Peyer's patch (tissue), 4 donors: Measurements from ENCODE around the gene C12orf43. TPM values are rescaled to one million over a fixed set of nuclear protein-coding genes. Genes with fewer than 3 reads are reported as not detected.

Experiments used
- DNase-seq, 3 donors: peaks; one replicate each; pipeline ENCODE4 v3.0.0-alpha.2; 2017 to 2019
- H3K27ac ChIP-seq, 4 donors: fragments of 200-600 bp; sonication (generic); one replicate each; pipeline ENCODE4 v1.5.1; 2016 to 2019
- H3K27me3 ChIP-seq, 2 donors: fragments of 200-600 bp; sonication (generic); one replicate each; pipeline ENCODE4 v1.5.1; 2019
- H3K36me3 ChIP-seq, 3 donors: fragments of 200-600 bp; sonication (generic); one replicate each; pipeline ENCODE4 v1.5.1; 2016 to 2019
- H3K4me1 ChIP-seq, 4 donors: fragments of 200-600 bp; sonication (generic); one replicate each; pipeline ENCODE4 v1.5.1; 2016 to 2019
- H3K4me3 ChIP-seq, 4 donors: fragments of 200-600 bp; sonication (generic); 1 replicate in 3 of 4; 2 replicates in 1 of 4; pipeline ENCODE4 v1.5.1; 2016 to 2019; ENCODE audit warnings: mild to moderate bottlenecking in 1 of 4
- H3K9me3 ChIP-seq, 4 donors: fragments of 200-600 bp; sonication (generic); one replicate each; pipeline ENCODE4 v1.5.1; 2016 to 2019; ENCODE audit warnings: mild to moderate bottlenecking in 1 of 4
- POLR2A ChIP-seq, 2 donors: fragments of 450-650 bp; IDR thresholded peaks; one replicate each; pipeline ENCODE4 v1.5.1; 2017; ENCODE audit warnings: antibody characterized with exemption in 2 of 2, mild to moderate bottlenecking in 2 of 2, moderate library complexity in 2 of 2
- total RNA-seq, 4 donors: library from RNA; depleted of rRNA; stranded (reverse); fragments of >200 nt; gene quantifications; one replicate each; pipeline ENCODE4 v1.1.0, GENCODE V29; 2016
- TF ChIP-seq, protein P1 (sequence below), 6 experiments: fragments of 450-650 bp in 4 of 6; fragments of 200-600 bp in 2 of 6; sonication (generic) in 1 of 6; IDR thresholded peaks; one replicate each; pipeline ENCODE4 v1.5.1; 2017 to 2019; ENCODE audit warnings: antibody characterized with exemption in 6 of 6, mild to moderate bottlenecking in 3 of 6, moderate library complexity in 1 of 6

C12orf43 gene
- total RNA-seq, 4 donors from 2014 or later = 7.6 to 16.5 (median 12.0) TPM

DNA sequence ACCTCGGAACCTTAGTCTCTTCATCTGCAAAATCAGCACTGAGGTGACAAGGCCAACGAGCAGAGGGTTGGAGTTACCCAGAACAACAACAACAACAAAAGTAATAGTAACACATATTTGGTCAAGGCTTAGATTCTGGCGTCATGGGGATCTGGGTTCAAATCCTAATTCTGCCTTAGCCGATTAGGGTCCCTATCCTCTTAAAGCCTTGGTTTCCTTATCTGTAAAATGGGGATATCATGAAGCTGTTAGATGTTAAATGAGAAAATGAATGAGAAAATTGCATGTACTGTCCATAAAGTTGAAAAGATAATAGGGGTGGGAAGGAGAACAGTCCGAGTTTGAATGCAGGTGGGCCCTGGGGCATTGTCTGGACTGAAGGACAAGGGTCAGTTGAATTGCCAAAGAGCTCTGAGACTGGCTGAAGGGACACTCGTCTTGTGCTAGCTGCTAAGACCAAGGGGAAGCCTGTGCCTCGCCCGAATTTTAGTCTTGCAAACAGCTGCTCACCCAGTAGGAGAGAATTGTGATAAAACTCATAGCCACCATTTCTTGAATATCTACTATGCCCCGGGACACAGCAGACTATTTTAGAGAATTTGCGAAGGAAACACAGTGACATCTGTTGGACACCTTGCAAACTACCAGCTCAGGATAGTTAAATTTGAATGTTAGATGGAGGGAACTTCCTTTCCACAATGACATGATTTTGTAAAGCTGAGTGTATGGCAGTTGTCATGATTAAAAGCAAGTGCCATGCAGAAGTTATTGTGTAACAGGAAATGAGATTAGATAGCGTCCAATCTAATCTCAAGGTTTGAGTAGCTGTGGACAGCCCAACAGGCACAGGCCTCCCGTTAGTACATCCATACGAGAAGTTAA lies 44.7 kb downstream of the C12orf43 start:
- Histone ChIP-seq H3K27me3 (no peaks in the 10 kb centered on the region), H3K4me1 (no peaks in the 10 kb centered on the region), H3K4me3 (no peak overlapping the region), H3K36me3 (peaks cover 0 to 30% (median 0%) of the 10 kb centered on the region in 3 donors), H3K9me3 (no peaks in the 10 kb centered on the region), H3K27ac (peak overlapping the region in 1 of 4 donors; percentile 44)
- TF ChIP-seq, protein P1, sequence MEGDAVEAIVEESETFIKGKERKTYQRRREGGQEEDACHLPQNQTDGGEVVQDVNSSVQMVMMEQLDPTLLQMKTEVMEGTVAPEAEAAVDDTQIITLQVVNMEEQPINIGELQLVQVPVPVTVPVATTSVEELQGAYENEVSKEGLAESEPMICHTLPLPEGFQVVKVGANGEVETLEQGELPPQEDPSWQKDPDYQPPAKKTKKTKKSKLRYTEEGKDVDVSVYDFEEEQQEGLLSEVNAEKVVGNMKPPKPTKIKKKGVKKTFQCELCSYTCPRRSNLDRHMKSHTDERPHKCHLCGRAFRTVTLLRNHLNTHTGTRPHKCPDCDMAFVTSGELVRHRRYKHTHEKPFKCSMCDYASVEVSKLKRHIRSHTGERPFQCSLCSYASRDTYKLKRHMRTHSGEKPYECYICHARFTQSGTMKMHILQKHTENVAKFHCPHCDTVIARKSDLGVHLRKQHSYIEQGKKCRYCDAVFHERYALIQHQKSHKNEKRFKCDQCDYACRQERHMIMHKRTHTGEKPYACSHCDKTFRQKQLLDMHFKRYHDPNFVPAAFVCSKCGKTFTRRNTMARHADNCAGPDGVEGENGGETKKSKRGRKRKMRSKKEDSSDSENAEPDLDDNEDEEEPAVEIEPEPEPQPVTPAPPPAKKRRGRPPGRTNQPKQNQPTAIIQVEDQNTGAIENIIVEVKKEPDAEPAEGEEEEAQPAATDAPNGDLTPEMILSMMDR (IDR thresholded peaks at IDR 0.05) = peak; percentile 36 to 84 (median 75)
- no peak for TF ChIP-seq POLR2A (IDR thresholded peaks at IDR 0.05)
- no peak for DNase-seq

DNA sequence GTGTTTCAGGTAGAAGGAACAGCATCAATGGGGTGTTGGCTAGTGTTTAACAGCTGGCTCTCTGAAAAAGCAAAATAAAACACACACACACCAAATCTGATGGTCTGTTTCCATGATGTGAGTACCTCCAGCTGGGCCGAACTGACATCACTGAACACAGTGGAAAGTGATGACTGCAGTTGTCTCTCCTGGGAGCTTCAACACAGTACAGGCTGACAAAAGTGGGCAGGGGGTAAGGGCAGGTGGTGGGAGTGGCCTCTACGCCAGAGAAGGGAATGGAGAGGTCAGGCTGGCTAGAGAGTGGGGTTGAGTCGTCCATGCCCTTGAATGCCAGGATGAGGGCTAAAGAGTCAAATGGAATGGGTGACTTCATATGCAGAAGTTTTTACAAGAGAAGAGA lies 46.0 kb downstream of the C12orf43 start:
- H3K4me3 ChIP-seq = no peak overlapping the region
- H3K27ac ChIP-seq = no peak overlapping the region
- TF ChIP-seq, protein P1 (IDR thresholded peaks at IDR 0.05) = no peak
- no peak for TF ChIP-seq POLR2A (IDR thresholded peaks at IDR 0.05)
- H3K9me3 ChIP-seq = no peaks in the 10 kb centered on the region
- H3K27me3 ChIP-seq = no peaks in the 10 kb centered on the region
- H3K36me3 ChIP-seq = peaks cover 0 to 30% (median 0%) of the 10 kb centered on the region in 3 donors
- no peaks in the 10 kb centered on the region for H3K4me1 ChIP-seq
- no peak for DNase-seq

DNA sequence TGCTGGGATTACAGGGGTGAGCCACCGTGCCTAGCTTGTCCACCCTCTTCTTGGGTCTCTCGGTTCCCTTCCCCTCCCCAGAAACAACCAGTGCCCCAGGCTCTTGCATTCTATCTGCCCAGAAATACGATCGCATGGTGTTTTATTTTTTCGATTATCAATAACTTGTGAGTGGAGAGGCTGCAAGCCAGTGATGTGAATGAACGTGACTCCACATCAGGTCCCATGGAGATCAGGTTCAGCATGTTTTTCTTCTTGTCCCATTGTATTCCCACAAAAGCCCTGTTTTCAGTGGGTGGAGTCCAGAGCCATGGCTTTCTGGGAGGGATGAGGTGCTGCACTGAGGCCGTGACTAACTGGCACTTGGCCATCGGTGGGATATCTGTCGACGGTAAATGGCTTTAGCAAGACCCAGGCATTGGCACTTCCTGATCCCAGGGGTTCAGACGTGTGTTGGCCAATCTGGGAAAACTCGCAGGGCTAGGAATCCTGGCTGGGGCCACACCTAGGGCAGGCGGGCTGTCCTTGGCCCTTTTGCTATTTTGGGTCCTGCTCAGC lies 50.7 kb downstream of the C12orf43 start:
- no peak overlapping the region for H3K27ac ChIP-seq
- no peak for DNase-seq

DNA sequence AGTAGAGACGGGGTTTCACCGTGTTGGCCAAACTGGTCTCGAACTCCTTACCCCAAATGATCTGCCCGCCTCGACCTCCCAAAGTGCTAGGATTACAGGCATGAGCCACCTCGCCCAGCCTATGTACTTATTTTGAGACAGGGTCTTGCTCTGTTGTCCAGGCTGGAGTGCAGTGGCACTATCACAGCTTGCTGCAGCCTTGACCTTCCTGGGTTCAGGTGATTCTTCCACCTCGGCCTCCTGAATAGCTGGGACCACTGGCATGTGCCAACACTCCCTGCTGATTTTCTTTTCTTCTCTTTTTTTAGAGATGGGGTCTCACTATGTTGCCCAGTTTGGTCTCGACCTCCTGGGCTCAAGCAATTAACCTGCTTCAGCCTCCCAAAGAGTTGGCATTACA lies 52.0 kb downstream of the C12orf43 start:
- DNase-seq = no peak
- Histone ChIP-seq H3K27me3 (no peaks in the 10 kb centered on the region), H3K36me3 (peaks cover 0 to 1% (median 0%) of the 10 kb centered on the region in 3 donors), H3K4me1 (peaks cover 0 to 5% (median 2%) of the 10 kb centered on the region in 4 donors), H3K9me3 (no peaks in the 10 kb centered on the region), H3K27ac (no peak overlapping the region), H3K4me3 (no peak overlapping the region)
- TF ChIP-seq, protein P1 (IDR thresholded peaks at IDR 0.05) = no peak
- no peak for TF ChIP-seq POLR2A (IDR thresholded peaks at IDR 0.05)

More for the DNA sequence above, 50.7 kb downstream of the C12orf43 start:
- Histone ChIP-seq H3K36me3 (peaks cover 0 to 10% (median 0%) of the 10 kb centered on the region in 3 donors), H3K9me3 (no peaks in the 10 kb centered on the region), H3K4me1 (peaks cover 0 to 5% (median 0%) of the 10 kb centered on the region in 4 donors), H3K4me3 (no peak overlapping the region), H3K27me3 (no peaks in the 10 kb centered on the region)
- TF ChIP-seq POLR2A (IDR thresholded peaks at IDR 0.05) = no peak
- TF ChIP-seq, protein P1 (IDR thresholded peaks at IDR 0.05) = no peak

DNA sequence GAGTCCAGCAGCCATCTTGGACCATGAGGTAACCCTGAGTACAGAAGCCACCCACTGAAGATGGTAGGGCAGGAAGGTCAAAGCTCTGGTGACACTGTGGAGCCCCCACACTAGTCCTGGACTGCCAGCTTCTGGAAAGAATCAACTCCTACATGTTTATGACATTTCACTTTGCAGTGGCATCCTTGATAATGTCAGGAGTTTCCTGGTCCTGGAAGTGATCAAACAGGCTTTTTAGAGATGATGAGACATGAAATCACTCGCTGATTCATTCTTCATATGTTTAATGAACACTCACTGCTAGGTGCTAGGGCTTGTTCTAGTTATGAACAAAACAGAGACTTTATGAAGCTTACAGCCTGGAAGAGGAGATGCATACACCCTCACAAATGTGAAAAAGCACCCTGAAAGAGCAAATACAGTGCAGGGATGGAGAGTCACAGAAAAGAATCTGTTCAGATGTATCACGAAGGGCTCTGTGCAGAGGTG lies 53.7 kb downstream of the C12orf43 start:
- DNase-seq = no peak
- Histone ChIP-seq H3K4me3 (no peak overlapping the region), H3K9me3 (no peaks in the 10 kb centered on the region), H3K27me3 (no peaks in the 10 kb centered on the region), H3K27ac (peak overlapping the region in 3 of 4 donors; percentile 53 to 90 (median 89)), H3K36me3 (no peaks in the 10 kb centered on the region), H3K4me1 (peaks cover 0 to 14% (median 4%) of the 10 kb centered on the region in 4 donors)
- TF ChIP-seq POLR2A (IDR thresholded peaks at IDR 0.05) = no peak
- TF ChIP-seq, protein P1 (IDR thresholded peaks at IDR 0.05) = no peak
